DND-41 (cell line): ENCODE data around the gene CHAD.
"Not testable (repeated sequence)": the region's sequence is repeated elsewhere in the genome, so short reads cannot be mapped to it uniquely, and the experiment has no call there.

Source experiments
- ATAC-seq: fragments of 200-7000 bp; cut with Tn5 transposase; 3 replicates; pipeline ENCODE4 v1.9.1; 2021; ENCODE audit warnings: low read depth; ENCODE audit not compliant: insufficient read depth
- DNase-seq: peaks from one replicate; pipeline ENCODE4 v3.0.0-alpha.2; 2020
- H2AFZ ChIP-seq: 2 replicates; pipeline ENCODE4 v1.6.0; 2012; ENCODE audit warnings: low read depth, low read length
- H3K27ac ChIP-seq: 2 replicates; pipeline ENCODE4 v1.5.1; 2012; ENCODE audit warnings: low read length, inconsistent platforms
- H3K27me3 ChIP-seq: fragments of 200-600 bp; sonication (generic); 2 replicates; pipeline ENCODE4 v1.6.0; 2012; ENCODE audit warnings: low read length, mild to moderate bottlenecking, inconsistent platforms; ENCODE audit not compliant: insufficient read depth, poor library complexity
- H3K36me3 ChIP-seq: 2 replicates; pipeline ENCODE4 v1.5.1; 2012; ENCODE audit warnings: low read length, inconsistent platforms; ENCODE audit not compliant: insufficient read depth
- H3K4me1 ChIP-seq: 2 replicates; pipeline ENCODE4 v1.5.1; 2012; ENCODE audit warnings: mild to moderate bottlenecking, low read length; ENCODE audit not compliant: insufficient read depth
- H3K4me2 ChIP-seq: 2 replicates; pipeline ENCODE4 v1.6.0; 2012; ENCODE audit warnings: mild to moderate bottlenecking, moderate library complexity, low read length, inconsistent platforms; ENCODE audit not compliant: insufficient read depth
- H3K4me3 ChIP-seq, 2 experiments: fragments of 200-600 bp in 1 of 2; shearing (Covaris generic) in 1 of 2; 2 replicates each; pipeline ENCODE4 v1.5.1; 2012 to 2016; ENCODE audit warnings: inconsistent platforms in 2 of 2, low read length in 2 of 2, mild to moderate bottlenecking in 2 of 2, low read depth in 1 of 2, moderate library complexity in 1 of 2
- H3K79me2 ChIP-seq: 2 replicates; pipeline ENCODE4 v1.6.0; 2012; ENCODE audit warnings: low read length, inconsistent platforms; ENCODE audit not compliant: insufficient read depth
- H3K9ac ChIP-seq: 2 replicates; pipeline ENCODE4 v1.6.0; 2012; ENCODE audit warnings: low read depth, mild to moderate bottlenecking, inconsistent platforms, low read length, moderate library complexity
- H3K9me3 ChIP-seq: 2 replicates; pipeline ENCODE4 v1.5.1; 2012; ENCODE audit warnings: low read length, moderate library complexity, mild to moderate bottlenecking, inconsistent platforms; ENCODE audit not compliant: insufficient read depth, severe bottlenecking
- H4K20me1 ChIP-seq: 2 replicates; pipeline ENCODE4 v1.6.0; 2012; ENCODE audit warnings: low read length; ENCODE audit not compliant: insufficient read depth
- CTCF ChIP-seq: IDR thresholded peaks from 2 replicates; pipeline ENCODE4 v1.5.1; 2012; ENCODE audit warnings: borderline replicate concordance, low read length, moderate library complexity, mild to moderate bottlenecking; ENCODE audit not compliant: poor library complexity, severe bottlenecking; ENCODE audit errors: extremely low read depth
- EZH2 ChIP-seq: IDR thresholded peaks from 3 replicates; pipeline ENCODE4 v1.6.1; 2012; ENCODE audit warnings: borderline replicate concordance, low read depth, mild to moderate bottlenecking, moderate library complexity, low read length, inconsistent platforms; ENCODE audit not compliant: severe bottlenecking

Gene CHAD

GRCh38 chr17:50477976-50478375, 9.3 kb upstream of the CHAD start:
- ATAC-seq (no peak), DNase-seq (peak; percentile 21)
- Histone ChIP-seq H3K79me2 (peaks cover 38% of the 10 kb centered on the region), H3K4me2 (peak overlapping the region; percentile 83), H3K9ac (peak overlapping the region; percentile 72), H2AFZ (peak overlapping the region; percentile 93), H3K9me3 (no peaks in the 10 kb centered on the region), H4K20me1 (peaks cover 17% of the 10 kb centered on the region; the same call in 1 of the 2 replicates), H3K4me3 (peak overlapping the region; percentile 66 to 70; a peak in 3 of 4 replicates), H3K27me3 (no peaks in the 10 kb centered on the region), H3K4me1 (peaks cover 29% of the 10 kb centered on the region), H3K36me3 (peaks cover 37% of the 10 kb centered on the region), H3K27ac (peak overlapping the region; percentile 84)
- TF ChIP-seq CTCF, result no peak
- TF ChIP-seq EZH2, result no peak

- Histone ChIP-seq H3K27me3 (no peaks in the 10 kb centered on the region), H3K79me2 (peaks cover 34% of the 10 kb centered on the region), H3K27ac (no peak overlapping the region), H3K36me3 (peaks cover 27% of the 10 kb centered on the region), H3K4me2 (no peak overlapping the region), H3K4me1 (peaks cover 28% of the 10 kb centered on the region), H3K4me3 (no peak overlapping the region), H3K9me3 (no peaks in the 10 kb centered on the region), H3K9ac (no peak overlapping the region), H4K20me1 (peaks cover 11% of the 10 kb centered on the region; the same call in 1 of the 2 replicates), H2AFZ (no peak overlapping the region)
- ATAC-seq (no peak), DNase-seq (no peak)
- no peak for TF ChIP-seq CTCF
- no peak for TF ChIP-seq EZH2
Measured at GRCh38 chr17:50476545-50477315, 8.1 kb upstream of the CHAD start.

- H3K27ac ChIP-seq, H3K27me3 ChIP-seq, ATAC-seq, H3K9ac ChIP-seq, H3K4me2 ChIP-seq, H4K20me1 ChIP-seq, H3K4me3 ChIP-seq, H2AFZ ChIP-seq, DNase-seq, H3K9me3 ChIP-seq: not testable (repeated sequence)
- Histone ChIP-seq H3K79me2 (peaks cover 30% of the 10 kb centered on the region), H3K4me1 (peaks cover 26% of the 10 kb centered on the region), H3K36me3 (peaks cover 23% of the 10 kb centered on the region)
Measured at GRCh38 chr17:50475775-50476544, 7.3 kb upstream of the CHAD start.

DNA sequence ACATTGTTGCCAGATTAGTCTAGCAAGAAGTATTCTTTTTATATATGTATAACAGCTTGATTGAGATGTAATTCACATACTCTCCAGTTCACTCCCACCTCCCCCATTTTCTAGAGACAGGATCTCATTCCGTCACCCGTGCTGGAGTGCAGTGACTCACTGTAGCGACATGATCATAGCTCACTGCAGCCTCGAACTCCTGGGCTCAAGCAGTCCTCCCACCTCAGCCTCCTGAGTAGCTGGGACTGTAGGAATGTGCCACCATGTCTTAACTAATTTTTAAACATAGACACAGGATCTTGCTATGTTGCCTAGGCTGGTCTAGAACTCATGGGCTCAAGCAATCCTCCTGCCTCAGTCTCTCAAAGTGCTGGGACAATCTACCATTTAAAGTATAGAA, 6.7 kb upstream of the CHAD start:
- H3K79me2 ChIP-seq, result peaks cover 25% of the 10 kb centered on the region
- DNase-seq (no peak), ATAC-seq (no peak)
- peaks cover 7% of the 10 kb centered on the region; the same call in 1 of the 2 replicates for H4K20me1 ChIP-seq
- no peak overlapping the region for H3K9ac ChIP-seq
- peaks cover 18% of the 10 kb centered on the region for H3K36me3 ChIP-seq
- no peaks in the 10 kb centered on the region for H3K27me3 ChIP-seq
- no peaks in the 10 kb centered on the region for H3K9me3 ChIP-seq
- H3K4me3 ChIP-seq, result no peak overlapping the region
- no peak overlapping the region for H3K27ac ChIP-seq
- H3K4me2 ChIP-seq, result no peak overlapping the region
- H2AFZ ChIP-seq, result no peak overlapping the region
- H3K4me1 ChIP-seq, result peaks cover 24% of the 10 kb centered on the region
- TF ChIP-seq EZH2 (no peak), CTCF (no peak)
